Testis (tissue), 3 donors: ENCODE data around the gene TMEM178B. TPM values are rescaled to one million over a fixed set of nuclear protein-coding genes. Genes with fewer than 3 reads are reported as not detected.
"Not testable (repeated sequence)": the region's sequence is repeated elsewhere in the genome, so short reads cannot be mapped to it uniquely, and the experiment has no call there.

ENCODE experiments used
- DNase-seq: peaks from one replicate; pipeline ENCODE4 v3.0.0-alpha.2; 2019
- H3K27ac ChIP-seq, 2 donors: fragments of 200-600 bp; sonication (generic); one replicate each; pipeline ENCODE4 v1.5.1; 2019
- H3K27me3 ChIP-seq: fragments of 200-600 bp; sonication (generic); one replicate; pipeline ENCODE4 v1.5.1; 2019
- H3K36me3 ChIP-seq: fragments of 200-600 bp; sonication (generic); one replicate; pipeline ENCODE4 v1.5.1; 2017; ENCODE audit warnings: low read depth; ENCODE audit errors: missing control alignments
- H3K4me1 ChIP-seq: fragments of 200-600 bp; sonication (generic); one replicate; pipeline ENCODE4 v1.5.1; 2019
- H3K4me3 ChIP-seq, 2 donors: fragments of 200-600 bp; sonication (generic); one replicate each; pipeline ENCODE4 v1.5.1; 2017 to 2019
- H3K9me3 ChIP-seq: fragments of 200-600 bp; sonication (generic); one replicate; pipeline ENCODE4 v1.5.1; 2017
- POLR2A ChIP-seq: fragments of 450-650 bp; IDR thresholded peaks from one replicate; pipeline ENCODE4 v1.6.1; 2017; ENCODE audit warnings: antibody characterized with exemption, mild to moderate bottlenecking, moderate library complexity
- WGBS, 2 donors: methylation state at CpG; one replicate each; pipeline ENCODE4 v1.1.5; 2018; 5-methylcytosine and 5-hydroxymethylcytosine counted together
- intact Hi-C: fragments of 100-400 bp; cut with DNase I; formaldehyde crosslinking; loops from one replicate; pipeline ENCODE4 v1.15.1; 2023; ENCODE audit warnings: low total_unique reads
- polyA plus RNA-seq: library from polyadenylated mRNA; stranded (reverse); fragments of 350-450 nt; fragmentation: Illumina TruSeq; extraction: RNeasy Lipid Tissue Mini Kit (QIAGEN cat#74804); gene quantifications from one replicate; pipeline ENCODE4 v1.2.3, GENCODE V29; 2014; ENCODE audit warnings: low read depth, low replicate concordance; ENCODE audit not compliant: insufficient read depth
- total RNA-seq, 2 donors: library from RNA; depleted of rRNA; stranded (reverse); fragments of >200 nt; gene quantifications; one replicate each; pipeline ENCODE4 v1.2.3, GENCODE V29; 2016
- TF ChIP-seq, protein P1 (sequence below), 3 experiments: fragments of 450-650 bp in 2 of 3; fragments of 200-600 bp in 1 of 3; sonication (generic) in 1 of 3; IDR thresholded peaks; one replicate each; pipeline ENCODE4 v1.5.1; 2016 to 2019; ENCODE audit warnings: antibody characterized with exemption in 3 of 3, mild to moderate bottlenecking in 2 of 3, moderate library complexity in 1 of 3

Gene TMEM178B
- total and polyA plus RNA-seq, 3 donors from 2014 or later = 1.7 to 7.2 (median 2.0) TPM

GRCh38 chr7:141165521-141165920 lies 91.7 kb downstream of the TMEM178B start:
- DNase-seq = no peak
- TF ChIP-seq, protein P1, sequence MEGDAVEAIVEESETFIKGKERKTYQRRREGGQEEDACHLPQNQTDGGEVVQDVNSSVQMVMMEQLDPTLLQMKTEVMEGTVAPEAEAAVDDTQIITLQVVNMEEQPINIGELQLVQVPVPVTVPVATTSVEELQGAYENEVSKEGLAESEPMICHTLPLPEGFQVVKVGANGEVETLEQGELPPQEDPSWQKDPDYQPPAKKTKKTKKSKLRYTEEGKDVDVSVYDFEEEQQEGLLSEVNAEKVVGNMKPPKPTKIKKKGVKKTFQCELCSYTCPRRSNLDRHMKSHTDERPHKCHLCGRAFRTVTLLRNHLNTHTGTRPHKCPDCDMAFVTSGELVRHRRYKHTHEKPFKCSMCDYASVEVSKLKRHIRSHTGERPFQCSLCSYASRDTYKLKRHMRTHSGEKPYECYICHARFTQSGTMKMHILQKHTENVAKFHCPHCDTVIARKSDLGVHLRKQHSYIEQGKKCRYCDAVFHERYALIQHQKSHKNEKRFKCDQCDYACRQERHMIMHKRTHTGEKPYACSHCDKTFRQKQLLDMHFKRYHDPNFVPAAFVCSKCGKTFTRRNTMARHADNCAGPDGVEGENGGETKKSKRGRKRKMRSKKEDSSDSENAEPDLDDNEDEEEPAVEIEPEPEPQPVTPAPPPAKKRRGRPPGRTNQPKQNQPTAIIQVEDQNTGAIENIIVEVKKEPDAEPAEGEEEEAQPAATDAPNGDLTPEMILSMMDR (IDR thresholded peaks at IDR 0.05) = no peak
- TF ChIP-seq POLR2A = no peak
- Histone ChIP-seq H3K27ac (no peak overlapping the region), H3K27me3 (no peaks in the 10 kb centered on the region), H3K36me3 (no peaks in the 10 kb centered on the region), H3K9me3 (no peaks in the 10 kb centered on the region), H3K4me3 (no peak overlapping the region), H3K4me1 (no peaks in the 10 kb centered on the region)
- 38 to 48% methylated on average over 2 of the region's 2 CpGs for WGBS, 2 donors
- intact Hi-C loops = no loop called here

DNA sequence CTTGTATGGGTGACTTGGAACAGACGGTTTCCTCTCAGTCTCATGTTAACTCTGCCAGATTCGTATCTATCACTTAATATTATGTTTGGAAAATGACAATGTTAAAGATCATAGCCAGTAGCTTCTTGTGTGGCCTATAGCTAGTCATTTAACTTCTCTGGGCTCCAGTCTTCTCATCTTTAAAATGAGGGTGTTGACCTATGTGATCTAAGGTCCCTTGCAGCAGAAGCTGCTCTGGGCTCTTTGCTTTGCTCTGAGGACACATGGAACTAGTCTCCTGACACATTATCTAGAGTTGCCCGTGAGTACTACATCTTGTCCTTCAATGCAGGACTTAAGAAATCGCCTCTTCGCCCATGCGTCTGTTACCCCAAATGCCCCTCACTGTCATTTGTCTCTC lies 93.1 kb downstream of the TMEM178B start:
- Histone ChIP-seq H3K9me3 (no peaks in the 10 kb centered on the region), H3K27ac (no peak overlapping the region), H3K36me3 (no peaks in the 10 kb centered on the region), H3K4me3 (no peak overlapping the region), H3K4me1 (no peaks in the 10 kb centered on the region), H3K27me3 (no peaks in the 10 kb centered on the region)
- WGBS, 2 donors = 80 to 93% methylated on average over 6 of the region's 6 CpGs
- intact Hi-C loops = no loop called here
- no peak for TF ChIP-seq POLR2A
- TF ChIP-seq, protein P1 (IDR thresholded peaks at IDR 0.05) = no peak
- DNase-seq = no peak

- Histone ChIP-seq H3K27ac (no peak overlapping the region), H3K36me3 (no peaks in the 10 kb centered on the region), H3K9me3 (no peaks in the 10 kb centered on the region), H3K4me3 (no peak overlapping the region), H3K27me3 (no peaks in the 10 kb centered on the region), H3K4me1 (no peaks in the 10 kb centered on the region)
- no peak for DNase-seq
- intact Hi-C loops = no loop called here
- WGBS, 2 donors = 82 to 89% methylated on average over 11 of the region's 11 CpGs
- no peak for TF ChIP-seq POLR2A
- TF ChIP-seq, protein P1 (IDR thresholded peaks at IDR 0.05) = no peak
Measured at GRCh38 chr7:141167381-141167964, 93.6 kb downstream of the TMEM178B start.

DNA sequence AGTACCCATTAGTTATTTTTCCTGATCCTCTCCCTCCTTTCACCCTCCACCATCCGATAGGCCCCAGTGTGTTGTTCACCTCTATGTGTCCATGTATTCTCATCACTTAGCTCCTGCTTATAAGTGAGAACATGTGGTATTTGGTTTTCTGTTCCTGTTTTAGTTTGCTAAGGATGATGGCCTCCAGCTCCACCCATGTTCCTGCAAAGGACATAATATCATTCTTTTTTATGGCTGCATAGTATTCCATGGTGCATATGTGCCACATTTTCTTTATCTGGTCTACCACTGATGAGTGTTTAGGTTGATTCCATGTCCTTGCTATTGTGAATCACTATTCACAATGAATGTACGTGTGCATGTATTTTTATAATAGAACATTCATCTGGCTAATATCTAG lies 95.3 kb downstream of the TMEM178B start:
- H3K36me3 ChIP-seq, H3K4me1 ChIP-seq, H3K27me3 ChIP-seq, H3K4me3 ChIP-seq, H3K9me3 ChIP-seq, H3K27ac ChIP-seq, DNase-seq, intact Hi-C loops: not testable (repeated sequence)
- WGBS, 2 donors = 92 to 97% methylated on average over 2 of the region's 2 CpGs

DNA sequence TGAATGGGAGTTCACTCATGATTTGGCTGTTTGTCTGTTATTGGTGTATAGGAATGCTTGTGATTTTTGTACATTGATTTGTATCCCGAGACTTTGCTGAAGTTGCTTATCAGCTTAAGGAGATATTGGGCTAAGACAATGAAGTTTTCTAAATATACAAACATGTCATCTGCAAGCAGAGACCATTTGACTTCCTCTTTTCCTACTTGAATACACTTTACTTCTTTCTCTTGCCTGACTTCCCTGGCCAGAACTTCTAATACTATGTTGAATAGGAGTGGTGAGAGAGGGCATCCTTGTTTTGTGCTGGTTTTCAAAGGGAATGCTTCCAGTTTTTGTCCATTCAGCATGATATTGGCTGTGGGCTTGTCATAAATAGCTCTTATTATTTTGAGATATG lies 101.9 kb downstream of the TMEM178B start:
- H3K4me1 ChIP-seq, H3K4me3 ChIP-seq, DNase-seq, H3K27ac ChIP-seq, intact Hi-C loops, H3K9me3 ChIP-seq, H3K36me3 ChIP-seq, H3K27me3 ChIP-seq: not testable (repeated sequence)
- 88 to 93% methylated on average over 1 of the region's 1 CpG for WGBS, 2 donors

DNA sequence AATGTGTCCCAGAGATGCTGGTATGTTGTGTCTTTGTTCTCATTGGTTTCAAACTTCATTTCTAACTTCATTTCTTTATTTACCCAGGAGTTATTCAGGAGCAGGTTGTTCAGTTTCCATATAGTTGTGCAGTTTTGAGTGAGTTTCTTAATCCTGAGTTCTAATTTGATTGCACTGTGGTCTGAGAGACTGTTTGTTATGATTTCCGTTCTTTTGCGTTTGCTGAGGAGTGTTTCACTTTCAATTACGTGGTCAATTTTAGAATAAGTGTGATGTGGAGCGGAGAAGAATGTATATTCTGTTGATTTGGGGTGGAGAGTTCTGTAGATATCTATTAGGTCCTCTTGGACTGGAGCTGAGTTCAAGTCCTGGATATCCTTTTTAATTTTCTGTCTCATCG lies 103.3 kb downstream of the TMEM178B start:
- H3K4me1 ChIP-seq, H3K9me3 ChIP-seq, DNase-seq, intact Hi-C loops, H3K36me3 ChIP-seq, H3K27ac ChIP-seq, H3K27me3 ChIP-seq, H3K4me3 ChIP-seq: not testable (repeated sequence)
- WGBS, 2 donors = 90 to 93% methylated on average over 5 of the region's 5 CpGs
